Measurements from ENCODE around the gene RNF20.

Gene RNF20

GRCh38 chr9:101590901-101591300 is 57.2 kb downstream of the RNF20 start:
- DNase-seq, result no peak

GRCh38 chr9:101591787-101592446 is 58.3 kb downstream of the RNF20 start:
- no peak for DNase-seq

GRCh38 chr9:101592788-101593187 is 59.1 kb downstream of the RNF20 start:
- no peak for DNase-seq

GRCh38 chr9:101593345-101593744 is 59.7 kb downstream of the RNF20 start:
- no peak for DNase-seq

GRCh38 chr9:101594796-101595195 is 61.1 kb downstream of the RNF20 start, which contains the start of gene PPP3R2:
PPP3R2 (minus strand) TSS chr9:101594969; CDS start chr9:101594921, 48 bp downstream.
- no peak for DNase-seq

- peak; percentile 61 to 68 for DNase-seq
Measured at GRCh38 chr9:101601904-101602765, 68.5 kb downstream of the RNF20 start.

GRCh38 chr9:101604296-101604695 is 70.6 kb downstream of the RNF20 start:
- DNase-seq, result no peak

- no peak for DNase-seq
Measured at GRCh38 chr9:101605547-101605946, 71.9 kb downstream of the RNF20 start.
